ENCODE measurements around the gene SKI.

The SKI gene

DNA sequence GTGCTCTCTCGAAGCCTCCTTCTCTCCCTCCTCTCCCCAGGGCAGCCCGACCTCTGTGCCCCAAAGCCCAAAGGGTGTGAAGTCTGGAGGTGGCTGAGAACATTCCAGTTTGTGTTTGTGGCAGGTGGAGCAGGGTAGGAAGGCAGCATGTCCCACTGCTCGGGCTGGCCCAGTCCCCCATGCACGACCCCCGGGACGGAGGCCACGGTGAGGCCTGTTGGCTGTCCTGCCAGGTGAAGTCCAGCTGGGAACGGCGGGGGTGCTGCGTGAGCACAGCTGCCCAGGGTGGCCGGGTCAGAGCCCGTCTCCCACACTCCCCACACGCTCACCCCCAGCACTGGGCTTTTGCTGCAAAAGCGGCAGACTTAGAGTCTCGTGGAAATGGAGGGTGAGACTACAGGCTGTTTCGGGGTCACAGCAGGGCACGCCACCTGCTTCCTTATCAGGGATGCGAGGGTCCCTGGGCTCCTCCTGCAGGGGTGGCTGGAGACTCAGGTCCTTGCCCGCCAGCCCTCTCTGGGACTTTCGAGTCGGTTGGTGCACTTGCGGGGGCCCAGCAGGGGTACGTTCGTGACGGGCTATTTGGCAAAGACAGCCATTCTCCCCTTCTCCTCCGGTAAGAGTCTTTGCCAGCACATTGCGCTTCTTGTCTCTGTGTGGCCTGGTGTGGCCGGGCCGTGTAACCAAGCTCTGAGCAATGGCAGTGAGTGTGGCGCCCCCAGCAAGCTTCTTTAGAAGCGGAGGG lies 123.0 kb downstream of the SKI start:
- Histone ChIP-seq H3K9me3 (no peaks in the 10 kb centered on the region), H3K27me3 (ENCODE audit: low read depth) (no peaks in the 10 kb centered on the region), H3K36me3 (replicated peaks) (no peaks in the 10 kb centered on the region), H3K4me1 (no peaks in the 10 kb centered on the region), H3K4me3 (no peak overlapping the region)
- no peak for DNase-seq (ENCODE audit: low spot score in 2 of 2)
- in situ Hi-C loops (cut with MboI; ENCODE audit: low sequenced_read_pairs), result no loop called here

DNA sequence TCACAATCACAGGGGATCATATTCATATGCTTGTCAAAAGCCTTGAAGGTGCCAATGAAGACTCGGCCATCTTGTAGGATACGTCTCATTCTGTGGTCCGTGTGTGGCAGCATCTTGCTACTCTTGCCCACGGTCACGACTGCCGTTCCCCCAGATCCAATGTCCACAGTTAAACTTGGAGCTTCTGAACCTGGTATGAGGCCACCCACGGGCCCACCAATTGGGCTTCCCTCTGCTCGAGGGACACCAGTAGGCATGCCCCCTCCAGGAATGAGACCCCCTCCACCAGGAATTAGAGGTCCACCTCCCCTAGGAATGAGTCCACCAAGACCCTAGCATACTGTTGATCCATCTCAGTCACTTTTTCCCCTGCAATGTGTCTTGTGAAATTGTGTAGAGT lies 123.6 kb downstream of the SKI start:
- H3K4me3 ChIP-seq, result no peak overlapping the region

DNA sequence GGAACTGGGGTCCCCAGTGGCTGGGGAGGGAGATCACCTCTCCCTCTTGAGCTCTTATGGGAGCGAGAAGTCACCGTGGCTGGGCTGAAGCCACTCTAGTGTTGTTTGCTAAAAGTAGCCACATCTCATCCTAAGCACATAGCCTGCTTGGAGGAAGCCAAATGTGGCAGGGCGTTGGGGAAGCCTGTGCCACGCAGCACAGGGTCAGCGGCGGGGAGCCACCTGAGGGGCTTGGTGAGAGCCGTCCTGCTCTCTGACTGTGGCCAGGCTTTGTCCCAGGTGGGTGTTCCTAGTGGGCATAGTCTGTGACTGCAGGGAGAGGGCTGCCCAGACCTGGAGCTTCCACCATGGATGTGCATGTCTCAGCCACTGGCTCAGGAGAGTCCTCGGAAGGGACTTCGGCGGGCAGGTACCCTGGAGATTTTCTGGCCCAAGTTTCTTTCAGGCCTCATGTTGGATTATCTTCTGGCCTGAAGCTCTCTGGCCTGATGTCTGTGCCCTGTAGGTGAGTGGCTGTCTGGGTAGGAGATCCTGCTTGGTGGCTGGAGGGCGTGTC lies 124.3 kb downstream of the SKI start:
- H3K9me3 ChIP-seq, result no peaks in the 10 kb centered on the region
- no peaks in the 10 kb centered on the region for H3K4me1 ChIP-seq
- in situ Hi-C loops (cut with MboI; ENCODE audit: low sequenced_read_pairs), result no loop called here
- H3K27me3 ChIP-seq (ENCODE audit: low read depth), result no peaks in the 10 kb centered on the region
- H3K36me3 ChIP-seq (replicated peaks), result no peaks in the 10 kb centered on the region
- DNase-seq (ENCODE audit: low spot score in 2 of 2), result no peak
- no peak overlapping the region for H3K4me3 ChIP-seq

More for the DNA sequence above, 123.6 kb downstream of the SKI start:
- H3K36me3 ChIP-seq (replicated peaks), result no peaks in the 10 kb centered on the region
- no peak for DNase-seq (ENCODE audit: low spot score in 2 of 2)
- no peaks in the 10 kb centered on the region for H3K9me3 ChIP-seq
- no peaks in the 10 kb centered on the region for H3K4me1 ChIP-seq
- H3K27me3 ChIP-seq (ENCODE audit: low read depth), result no peaks in the 10 kb centered on the region
- in situ Hi-C loops (cut with MboI; ENCODE audit: low sequenced_read_pairs), result no loop called here

DNA sequence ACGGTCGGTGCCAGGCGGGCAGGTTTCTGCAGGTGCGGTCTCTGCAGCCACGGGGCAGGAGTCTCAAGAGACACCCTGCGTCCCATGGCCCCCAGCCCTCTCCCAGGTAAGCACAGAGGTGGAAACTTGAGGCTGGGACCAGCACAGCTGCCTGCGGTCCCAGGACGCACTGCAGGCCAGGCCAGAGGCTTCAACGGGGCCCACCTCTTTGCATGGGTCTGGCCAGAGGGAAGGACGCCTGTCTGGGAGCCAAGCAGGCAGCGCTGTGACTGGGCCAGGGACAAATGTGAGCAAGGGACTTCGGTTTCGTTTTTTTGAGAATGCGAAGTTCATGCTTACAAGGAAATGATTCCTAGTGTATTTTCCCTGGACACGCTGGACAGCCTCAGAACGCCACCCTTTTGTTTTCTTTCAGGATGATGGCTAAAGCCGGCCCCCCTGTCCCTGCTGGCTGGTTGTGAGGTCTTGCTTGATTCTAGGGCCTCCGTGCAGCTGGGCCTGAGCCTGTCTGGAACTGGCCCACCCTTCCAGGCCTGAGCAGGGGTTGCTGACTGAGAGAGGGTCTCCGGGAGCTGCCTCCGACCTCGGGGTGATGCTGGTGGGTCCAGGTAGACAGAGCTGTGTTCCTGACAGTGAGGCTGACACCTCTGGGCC lies 124.9 kb downstream of the SKI start:
- Histone ChIP-seq H3K4me3 (no peak overlapping the region), H3K36me3 (replicated peaks) (no peaks in the 10 kb centered on the region), H3K9me3 (no peaks in the 10 kb centered on the region), H3K27me3 (ENCODE audit: low read depth) (no peaks in the 10 kb centered on the region), H3K4me1 (no peaks in the 10 kb centered on the region)
- DNase-seq (ENCODE audit: low spot score in 2 of 2), result no peak
- in situ Hi-C loops (cut with MboI; ENCODE audit: low sequenced_read_pairs), result no loop called here

DNA sequence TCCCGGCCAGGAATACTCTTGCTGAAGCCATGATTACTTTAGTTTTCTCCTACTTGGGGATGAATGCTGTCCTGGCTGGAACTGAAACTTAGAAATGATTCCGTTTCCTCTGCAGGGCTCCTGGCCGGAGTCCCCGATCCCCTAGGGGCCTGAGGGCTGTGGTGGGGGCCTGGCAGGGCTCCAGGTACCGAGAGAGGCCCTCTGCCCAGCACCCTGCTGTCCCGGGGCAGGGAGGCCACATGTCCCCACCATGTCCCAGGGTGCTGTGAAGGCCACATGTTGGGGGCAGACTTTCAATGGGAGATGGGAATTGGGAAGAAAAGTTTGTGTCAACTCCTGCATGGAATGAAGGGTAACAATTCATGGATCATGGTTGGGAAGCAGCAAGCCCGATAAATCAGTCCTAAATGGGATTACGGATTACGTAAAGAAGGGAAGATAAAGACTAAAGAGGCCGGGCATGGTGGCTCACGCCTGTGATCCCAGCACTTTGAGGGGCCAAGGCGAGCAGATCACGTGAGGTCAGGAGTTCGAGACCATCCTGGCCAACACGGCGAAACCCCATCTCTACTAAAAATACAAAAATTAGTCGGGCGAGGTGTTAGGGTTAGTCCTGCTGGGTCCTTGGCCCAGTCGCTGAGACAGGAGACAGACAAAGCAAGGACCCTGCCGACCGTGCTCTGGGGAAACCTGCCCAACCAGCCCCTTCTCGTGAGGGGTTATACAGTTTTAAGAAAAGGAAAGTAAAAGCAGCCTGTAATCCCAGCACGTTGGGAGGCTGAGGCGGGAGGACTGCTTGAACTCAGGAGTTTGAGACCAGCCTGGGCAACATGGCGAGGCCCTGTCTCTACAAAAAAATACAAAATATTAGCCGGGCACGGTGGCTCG lies 125.7 kb downstream of the SKI start:
- in situ Hi-C loops (cut with MboI; ENCODE audit: low sequenced_read_pairs), result no loop called here
- no peaks in the 10 kb centered on the region for H3K27me3 ChIP-seq (ENCODE audit: low read depth)
- no peak for DNase-seq (ENCODE audit: low spot score in 2 of 2)

DNA sequence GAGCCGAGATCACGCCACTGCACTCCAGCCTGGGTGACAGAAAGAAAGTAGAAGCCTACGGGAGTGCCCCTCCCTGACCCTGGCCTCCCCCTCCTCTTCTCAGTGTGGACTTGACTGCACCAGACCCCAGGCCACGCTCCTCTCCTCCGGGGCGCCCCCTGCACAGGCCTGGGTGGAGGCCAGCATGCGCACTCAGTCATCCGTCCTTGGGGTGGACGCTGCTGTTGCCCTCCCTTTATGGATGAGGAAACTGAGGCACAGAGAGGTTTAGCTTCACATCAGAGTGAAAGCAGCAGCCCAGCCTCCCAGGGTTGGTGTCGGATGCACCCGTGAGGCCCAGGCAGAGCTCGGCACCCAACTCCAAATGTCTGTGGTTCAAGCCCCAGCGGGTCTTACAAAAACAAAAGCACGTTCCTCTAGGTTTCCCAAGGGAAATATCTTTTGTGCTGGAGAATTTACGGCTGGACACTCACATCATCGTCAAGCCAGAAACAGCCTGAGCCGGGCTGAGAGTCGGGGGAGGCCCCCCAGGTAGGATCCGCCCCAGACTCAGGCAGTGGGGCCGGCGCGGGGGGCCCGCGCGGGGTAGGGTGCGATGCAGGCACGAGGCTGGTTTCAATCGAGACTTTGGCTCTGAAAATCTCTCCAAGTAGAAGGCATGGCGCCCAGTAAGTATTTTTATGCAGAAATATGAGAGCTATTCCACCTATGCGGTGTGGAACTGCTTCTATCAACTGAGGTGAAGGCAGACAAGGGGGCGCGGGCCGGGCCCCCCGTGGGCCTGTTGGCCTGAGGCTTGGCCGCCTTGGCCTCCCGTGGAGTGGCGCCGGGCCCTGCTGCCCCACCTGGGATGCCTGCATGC lies 126.6 kb downstream of the SKI start:
- Histone ChIP-seq H3K27me3 (ENCODE audit: low read depth) (no peaks in the 10 kb centered on the region), H3K4me1 (no peaks in the 10 kb centered on the region), H3K9me3 (no peaks in the 10 kb centered on the region), H3K4me3 (no peak overlapping the region), H3K36me3 (replicated peaks) (no peaks in the 10 kb centered on the region)
- no peak for DNase-seq (ENCODE audit: low spot score in 2 of 2)
- in situ Hi-C loops (cut with MboI; ENCODE audit: low sequenced_read_pairs), result no loop called here

More for the DNA sequence above, 125.7 kb downstream of the SKI start:
- H3K4me3 ChIP-seq, result no peak overlapping the region
- no peaks in the 10 kb centered on the region for H3K36me3 ChIP-seq (replicated peaks)
- H3K4me1 ChIP-seq, result no peaks in the 10 kb centered on the region
- no peaks in the 10 kb centered on the region for H3K9me3 ChIP-seq

DNA sequence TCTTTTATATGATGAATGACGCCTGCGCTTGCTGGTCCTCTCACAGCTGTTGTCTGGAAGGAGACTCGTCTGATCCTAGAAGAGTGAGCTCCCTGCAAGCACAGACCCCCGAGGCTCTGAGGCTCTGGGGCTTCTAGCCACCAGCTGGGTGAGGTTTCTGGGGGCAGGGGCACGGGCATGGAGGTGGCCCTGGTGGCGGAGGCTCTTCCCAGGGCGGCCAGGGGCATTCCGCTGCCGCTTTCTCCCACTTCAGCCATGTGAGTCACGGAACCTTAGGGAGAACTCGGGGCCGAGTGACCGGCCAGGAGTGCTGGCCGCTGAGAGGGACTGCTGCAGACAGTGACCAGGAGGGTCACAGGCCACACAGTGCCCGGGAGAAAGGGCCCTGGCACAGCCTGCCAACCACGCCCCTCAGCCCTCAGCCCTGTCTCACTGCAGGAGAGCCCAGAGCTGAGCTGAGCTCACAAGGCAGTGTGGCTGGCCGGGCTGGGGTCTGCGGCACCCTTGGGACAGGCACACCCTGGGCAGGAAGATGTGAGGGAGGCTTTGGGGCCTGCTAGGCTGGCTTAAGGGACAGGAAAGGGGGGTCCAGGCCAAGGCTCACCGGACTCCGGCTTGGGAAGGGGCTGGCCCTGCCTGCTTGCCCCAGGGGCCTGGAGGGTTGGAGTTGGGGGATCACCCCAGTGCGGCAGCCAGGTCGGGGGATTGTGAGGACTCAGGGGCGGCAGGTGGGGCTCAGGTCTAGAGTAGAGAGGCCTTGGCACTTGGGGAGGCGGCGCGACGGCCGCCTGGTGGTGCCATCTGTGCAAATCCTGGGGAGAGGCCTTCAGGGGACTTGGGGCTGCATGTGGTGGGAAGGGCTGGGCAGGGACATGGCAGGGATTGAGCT lies 127.5 kb downstream of the SKI start:
- DNase-seq (ENCODE audit: low spot score in 2 of 2), result no peak
- Histone ChIP-seq H3K4me3 (no peak overlapping the region), H3K4me1 (no peaks in the 10 kb centered on the region), H3K36me3 (replicated peaks) (no peaks in the 10 kb centered on the region), H3K27me3 (ENCODE audit: low read depth) (no peaks in the 10 kb centered on the region), H3K9me3 (no peaks in the 10 kb centered on the region)
- in situ Hi-C loops (cut with MboI; ENCODE audit: low sequenced_read_pairs), result no loop called here

DNA sequence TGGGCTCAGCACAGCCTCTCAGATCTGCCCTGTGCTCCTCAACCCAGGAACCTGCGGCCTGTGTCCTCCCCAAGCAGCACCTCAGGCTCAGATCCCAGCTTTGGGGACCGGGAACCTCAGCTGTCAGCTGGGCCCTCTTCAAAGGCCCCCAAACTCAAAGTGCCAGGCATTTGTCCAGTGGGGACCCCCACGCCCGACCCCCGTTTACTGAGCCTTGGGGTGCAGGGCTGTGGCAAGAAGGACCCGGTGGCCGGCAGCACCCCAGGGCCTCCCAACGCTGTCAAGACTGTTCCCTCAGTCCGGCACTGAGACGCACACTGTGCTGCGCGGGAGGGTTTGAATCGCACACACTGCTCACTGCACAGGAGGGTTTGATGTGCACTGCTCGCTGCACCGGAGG lies 128.3 kb downstream of the SKI start:
- no peaks in the 10 kb centered on the region for H3K27me3 ChIP-seq (ENCODE audit: low read depth)

DNA sequence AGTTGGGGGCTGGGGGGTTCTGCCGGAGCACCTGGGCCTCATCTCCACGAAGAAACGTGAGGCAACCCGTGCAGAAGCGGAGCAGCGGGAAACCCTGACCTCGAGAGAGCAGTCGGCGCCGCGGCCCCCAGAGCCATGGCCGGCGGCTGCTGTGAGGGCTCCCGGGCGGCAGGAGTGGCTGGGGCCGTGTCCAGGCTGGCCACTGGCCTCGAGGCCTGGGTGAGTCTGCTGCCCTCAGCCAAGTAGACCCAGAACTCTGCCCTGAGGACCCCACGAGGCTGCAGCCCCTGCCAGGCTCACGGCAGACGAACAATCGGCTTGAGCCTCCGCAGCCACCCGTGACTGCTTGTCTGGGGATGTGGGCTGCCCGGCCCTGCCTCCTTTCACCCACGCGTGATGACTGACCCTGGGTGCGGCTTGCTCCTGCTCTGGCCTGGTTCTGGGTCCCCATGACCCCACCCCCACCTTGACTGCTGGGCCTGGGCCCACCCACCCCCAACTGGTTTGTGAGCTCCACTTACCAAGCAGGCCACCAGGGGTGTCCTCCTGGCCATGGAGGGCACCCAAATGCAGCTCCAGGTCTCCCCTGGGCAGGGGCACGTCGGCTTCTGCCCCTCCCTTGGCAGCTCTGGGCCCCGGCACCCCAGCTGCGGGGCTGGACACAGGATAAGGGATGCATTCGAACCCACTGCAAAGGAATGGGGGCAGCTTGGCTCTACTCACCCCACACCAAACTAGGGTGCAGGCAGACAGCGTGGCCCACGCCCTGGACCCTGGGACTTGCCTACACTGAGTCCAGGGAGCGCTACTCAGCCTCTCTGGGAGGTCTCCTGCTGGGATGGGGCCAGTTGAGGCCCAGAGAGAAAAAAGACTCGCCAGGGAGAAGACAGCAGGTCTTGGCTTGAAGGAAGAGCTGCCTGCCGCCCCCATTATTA lies 129.1 kb downstream of the SKI start:
- H3K27me3 ChIP-seq (ENCODE audit: low read depth), result no peaks in the 10 kb centered on the region
- H3K9me3 ChIP-seq, result no peaks in the 10 kb centered on the region
- in situ Hi-C loops (cut with MboI; ENCODE audit: low sequenced_read_pairs), result no loop called here
- H3K4me1 ChIP-seq, result no peaks in the 10 kb centered on the region
- no peaks in the 10 kb centered on the region for H3K36me3 ChIP-seq (replicated peaks)
- no peak overlapping the region for H3K4me3 ChIP-seq
- no peak for DNase-seq (ENCODE audit: low spot score in 2 of 2)

More for the DNA sequence above, 128.3 kb downstream of the SKI start:
- DNase-seq (ENCODE audit: low spot score in 2 of 2), result no peak
- no peaks in the 10 kb centered on the region for H3K4me1 ChIP-seq
- no peaks in the 10 kb centered on the region for H3K9me3 ChIP-seq
- H3K36me3 ChIP-seq (replicated peaks), result no peaks in the 10 kb centered on the region
- in situ Hi-C loops (cut with MboI; ENCODE audit: low sequenced_read_pairs), result no loop called here
- H3K4me3 ChIP-seq, result no peak overlapping the region

DNA sequence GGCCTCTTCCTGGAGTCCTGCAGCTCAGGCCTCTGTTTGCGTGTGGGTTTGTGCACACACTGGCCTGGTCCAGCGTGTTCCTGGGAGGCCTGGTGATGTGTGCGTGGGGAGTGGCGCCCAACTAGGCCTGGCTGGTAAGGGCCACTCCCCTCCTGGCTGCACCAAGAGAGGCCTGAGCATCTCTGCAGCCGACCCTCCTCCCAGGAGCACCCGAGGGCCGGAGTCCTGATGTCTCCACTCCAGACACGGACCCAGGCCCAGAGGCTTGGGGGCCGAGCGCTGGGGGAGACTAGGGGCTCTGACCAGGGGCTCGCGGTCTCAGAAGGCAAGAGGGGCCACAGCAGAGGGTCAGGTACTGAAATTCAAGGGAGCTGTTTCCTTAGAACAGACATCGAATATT lies 130.0 kb downstream of the SKI start:
- no peaks in the 10 kb centered on the region for H3K27me3 ChIP-seq (ENCODE audit: low read depth)

DNA sequence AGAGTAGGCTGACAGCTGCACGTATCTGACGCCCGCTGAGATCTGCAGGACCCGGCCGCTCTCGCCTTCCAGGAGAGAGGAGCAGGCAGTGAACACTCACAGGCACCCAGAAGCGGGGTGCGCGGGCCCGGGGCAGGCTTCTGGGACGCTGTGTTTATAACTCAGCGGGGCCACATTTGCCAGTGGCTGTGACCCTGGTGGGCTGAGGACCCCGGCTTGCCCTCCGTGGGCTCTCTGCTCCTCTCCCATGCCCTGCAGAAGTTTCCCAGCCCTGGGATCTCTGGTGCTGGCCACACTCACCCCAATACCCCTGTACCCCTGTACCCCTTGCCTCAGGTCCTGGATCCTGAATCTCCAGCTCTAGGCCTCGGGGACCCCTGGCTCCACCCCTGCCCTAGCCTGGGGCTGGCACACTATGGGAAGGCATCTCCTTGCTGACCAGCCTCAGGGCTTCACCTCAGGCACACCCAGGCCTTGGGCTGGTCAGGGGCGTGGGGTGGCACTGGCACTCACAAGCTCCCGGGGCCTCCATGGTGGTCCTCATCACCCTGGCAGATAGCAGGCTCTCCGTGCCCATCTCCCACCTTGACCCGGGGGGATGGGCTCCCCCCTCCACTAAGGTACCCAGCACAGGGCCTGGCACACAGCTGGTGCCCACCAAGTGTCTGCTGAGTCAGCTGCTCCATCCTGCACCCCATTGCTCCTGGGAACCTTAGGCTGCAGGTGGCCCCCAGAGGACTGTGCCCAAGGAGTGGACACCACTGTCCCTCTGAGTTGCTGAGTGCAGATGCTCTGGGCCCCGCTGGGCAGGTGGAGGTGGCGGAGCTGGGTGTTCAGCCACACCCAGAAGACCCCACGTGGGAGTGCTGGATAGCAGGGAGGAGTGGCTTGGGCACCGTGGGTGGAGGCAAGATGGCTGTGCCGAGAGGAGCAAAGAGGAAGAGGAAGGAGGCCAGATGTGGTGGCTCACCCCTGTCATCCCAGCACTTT lies 130.8 kb downstream of the SKI start:
- no peak for DNase-seq (ENCODE audit: low spot score in 2 of 2)
- Histone ChIP-seq H3K27me3 (ENCODE audit: low read depth) (no peaks in the 10 kb centered on the region), H3K36me3 (replicated peaks) (no peaks in the 10 kb centered on the region), H3K4me3 (no peak overlapping the region), H3K4me1 (no peaks in the 10 kb centered on the region), H3K9me3 (no peaks in the 10 kb centered on the region)
- in situ Hi-C loops (cut with MboI; ENCODE audit: low sequenced_read_pairs), result no loop called here

More for the DNA sequence above, 130.0 kb downstream of the SKI start:
- Histone ChIP-seq H3K9me3 (no peaks in the 10 kb centered on the region), H3K4me1 (no peaks in the 10 kb centered on the region), H3K36me3 (replicated peaks) (no peaks in the 10 kb centered on the region), H3K4me3 (no peak overlapping the region)
- in situ Hi-C loops (cut with MboI; ENCODE audit: low sequenced_read_pairs), result no loop called here
- no peak for DNase-seq (ENCODE audit: low spot score in 2 of 2)
